Measurements from ENCODE around the gene RMDN2.
"Not testable (repeated sequence)": the region's sequence is repeated elsewhere in the genome, so short reads cannot be mapped to it uniquely, and the experiment has no call there.

Gene RMDN2

GRCh38 chr2:37898448-37898847 lies 26.6 kb upstream of the RMDN2 start:
- DNase-seq (ENCODE audit: low read depth in 2 of 2) = no peak

GRCh38 chr2:37902991-37903390 lies 22.1 kb upstream of the RMDN2 start:
- no peak for DNase-seq (ENCODE audit: low read depth in 2 of 2)

GRCh38 chr2:37904425-37904824 lies 20.7 kb upstream of the RMDN2 start:
- DNase-seq (ENCODE audit: low read depth in 2 of 2) = no peak

- DNase-seq (ENCODE audit: low read depth in 2 of 2) = no peak
Measured at GRCh38 chr2:37904993-37905392, 20.1 kb upstream of the RMDN2 start.

GRCh38 chr2:37906131-37906530 lies 19.0 kb upstream of the RMDN2 start:
- no peak for DNase-seq (ENCODE audit: low read depth in 2 of 2)

GRCh38 chr2:37907501-37908225 lies 17.4 kb upstream of the RMDN2 start:
- no peak for DNase-seq (ENCODE audit: low read depth in 2 of 2)

- no peak for DNase-seq (ENCODE audit: low read depth in 2 of 2)
Measured at GRCh38 chr2:37911296-37911873, 13.7 kb upstream of the RMDN2 start.

GRCh38 chr2:37912056-37912455 lies 13.0 kb upstream of the RMDN2 start:
- no peak for DNase-seq (ENCODE audit: low read depth in 2 of 2)

- DNase-seq (ENCODE audit: low read depth in 2 of 2) = no peak
Measured at GRCh38 chr2:37912616-37913015, 12.5 kb upstream of the RMDN2 start.

GRCh38 chr2:37914340-37914739 lies 10.7 kb upstream of the RMDN2 start:
- no peak for DNase-seq (ENCODE audit: low read depth in 2 of 2)

- no peak for DNase-seq (ENCODE audit: low read depth in 2 of 2)
Measured at GRCh38 chr2:37915773-37916172, 9.3 kb upstream of the RMDN2 start.

- DNase-seq (ENCODE audit: low read depth in 2 of 2) = no peak
Measured at GRCh38 chr2:37916512-37917082, 8.5 kb upstream of the RMDN2 start.

GRCh38 chr2:37917281-37918228 lies 7.5 kb upstream of the RMDN2 start:
- DNase-seq (ENCODE audit: low read depth in 2 of 2) = no peak

GRCh38 chr2:37918742-37919186 lies 6.3 kb upstream of the RMDN2 start:
- no peak for DNase-seq (ENCODE audit: low read depth in 2 of 2)

GRCh38 chr2:37919631-37920032 lies 5.5 kb upstream of the RMDN2 start:
- DNase-seq (ENCODE audit: low read depth in 2 of 2) = no peak

- no peak for DNase-seq (ENCODE audit: low read depth in 2 of 2)
Measured at GRCh38 chr2:37920570-37920969, 4.5 kb upstream of the RMDN2 start.

GRCh38 chr2:37921781-37922180 lies 3.3 kb upstream of the RMDN2 start:
- no peak for DNase-seq (ENCODE audit: low read depth in 2 of 2)

- DNase-seq (ENCODE audit: low read depth in 2 of 2) = no peak
Measured at GRCh38 chr2:37923308-37924055, 1.6 kb upstream of the RMDN2 start.

GRCh38 chr2:37926635-37927034 lies 1.5 kb downstream of the RMDN2 start:
- DNase-seq (ENCODE audit: low read depth in 2 of 2) = no peak

- no peak for DNase-seq (ENCODE audit: low read depth in 2 of 2)
Measured at GRCh38 chr2:37928377-37928776, 3.3 kb downstream of the RMDN2 start.

- not testable (repeated sequence) for DNase-seq (ENCODE audit: low read depth in 2 of 2)
Measured at GRCh38 chr2:37930392-37930791, 5.3 kb downstream of the RMDN2 start.
